Right lobe of liver (tissue), 6 donors: ENCODE data around the gene DNAH1. TPM values are rescaled to one million over a fixed set of nuclear protein-coding genes. Genes with fewer than 3 reads are reported as not detected.

Experiments used
- ATAC-seq, 4 donors: fragments of 200-7000 bp; cut with Tn5 transposase; one replicate each; pipeline ENCODE4 v1.9.1; 2020; ENCODE audit warnings: mild to moderate bottlenecking in 4 of 4, moderate library complexity in 4 of 4
- DNase-seq, 3 donors: peaks; one replicate each; pipeline ENCODE4 v3.0.0-alpha.2; 2020
- H3K27ac ChIP-seq, 3 donors: fragments of 200-600 bp; one replicate each; pipeline ENCODE4 v1.8.0; 2022
- H3K27me3 ChIP-seq, 2 donors: fragments of 200-600 bp; one replicate each; pipeline ENCODE4 v1.8.0; 2022
- H3K36me3 ChIP-seq, 4 donors: fragments of 200-600 bp; sonication (generic) in 1 of 4; one replicate each; pipeline versions ENCODE4 v1.5.1 to v1.8.0; 2017 to 2022; ENCODE audit warnings: control low read depth in 1 of 4
- H3K4me1 ChIP-seq, 4 donors: fragments of 200-600 bp; sonication (generic) in 1 of 4; one replicate each; pipeline versions ENCODE4 v1.5.1 to v1.8.0; 2017 to 2022; ENCODE audit warnings: control low read depth in 1 of 4
- H3K4me3 ChIP-seq, 3 donors: fragments of 200-600 bp; one replicate each; pipeline ENCODE4 v1.8.0; 2022
- H3K9me3 ChIP-seq, 4 donors: fragments of 200-600 bp; sonication (generic) in 1 of 4; one replicate each; pipeline versions ENCODE4 v1.5.1 to v1.8.0; 2017 to 2022; ENCODE audit warnings: control low read depth in 1 of 4
- CTCF ChIP-seq, 4 donors: fragments of 200-600 bp in 3 of 4; fragments of 450-650 bp in 1 of 4; IDR thresholded peaks; one replicate each; pipeline versions ENCODE4 v1.5.1 to v1.8.0; 2016 to 2022; ENCODE audit warnings: antibody characterized with exemption in 4 of 4, mild to moderate bottlenecking in 2 of 4
- POLR2A ChIP-seq: fragments of 450-650 bp; IDR thresholded peaks from one replicate; pipeline ENCODE4 v1.6.1; 2017; ENCODE audit warnings: antibody characterized with exemption, mild to moderate bottlenecking
- WGBS: methylation state at CpG from one replicate; pipeline ENCODE4 v1.1.6; 2018; ENCODE audit warnings: low coverage, low lambda C conversion rate; ENCODE audit not compliant: insufficient coverage; ENCODE audit errors: missing lambda C conversion rate; 5-methylcytosine and 5-hydroxymethylcytosine counted together
- intact Hi-C, 2 donors: fragments of 100-400 bp; cut with DNase I; formaldehyde crosslinking; loops; one replicate each; pipeline versions ENCODE4 v1.11.2 to v1.14.1; 2022
- total RNA-seq, 6 experiments: library from RNA; depleted of rRNA in 2 of 6; stranded (reverse); fragments of >200 nt in 2 of 6; fragmentation: NEBNext Ultra II Directional in 3 of 6; extraction: Animal tissue kit (Norgen Biotek cat#: 25700) in 3 of 6; gene quantifications; one replicate each; pipeline versions ENCODE4 v1.1.0 to v1.2.4, GENCODE V29; 2016 to 2023
- donor health status: DM: no; HTN: yes; CAD: no.
- donor health status: DM: no; HTN: no; CAD: no.
- donor health status: DM: no; HTN: no; CAD: no.
- donor health status: DM: no; HTN: yes; CAD: no.
- donor health status: DM: no; HTN: yes; CAD: no.

DNAH1 gene
- total RNA-seq, 6 experiments from 2014 or later: 1.6 to 11.2 (median 8.1) TPM

- ATAC-seq (no peak), DNase-seq (no peak)
- TF ChIP-seq CTCF (IDR thresholded peaks at IDR 0.05) (no peak), POLR2A (no peak)
- H3K36me3 ChIP-seq: no peaks in the 10 kb centered on the region
- no peak overlapping the region for H3K4me3 ChIP-seq
- no peak overlapping the region for H3K27ac ChIP-seq
- no peaks in the 10 kb centered on the region for H3K27me3 ChIP-seq
- intact Hi-C loops: no loop called here
- no peaks in the 10 kb centered on the region for H3K4me1 ChIP-seq
- no peaks in the 10 kb centered on the region for H3K9me3 ChIP-seq
- 65% methylated on average over 6 of the region's 10 CpGs for WGBS
These were observed 115.5 kb downstream of the DNAH1 start for GRCh38 chr3:52431459-52432223.

- no peaks in the 10 kb centered on the region for H3K9me3 ChIP-seq
- DNase-seq (no peak), ATAC-seq (no peak)
- 64% methylated on average over 4 of the region's 6 CpGs for WGBS
- no peak overlapping the region for H3K4me3 ChIP-seq
- no peak overlapping the region for H3K27ac ChIP-seq
- intact Hi-C loops: no loop called here
- no peaks in the 10 kb centered on the region for H3K4me1 ChIP-seq
- no peaks in the 10 kb centered on the region for H3K36me3 ChIP-seq
- no peak for TF ChIP-seq POLR2A
- no peak for TF ChIP-seq CTCF (IDR thresholded peaks at IDR 0.05)
- H3K27me3 ChIP-seq: no peaks in the 10 kb centered on the region
These were observed 116.1 kb downstream of the DNAH1 start for GRCh38 chr3:52432225-52432624.

- Histone ChIP-seq H3K4me1 (no peaks in the 10 kb centered on the region), H3K27me3 (no peaks in the 10 kb centered on the region), H3K4me3 (no peak overlapping the region), H3K9me3 (no peaks in the 10 kb centered on the region), H3K27ac (no peak overlapping the region), H3K36me3 (no peaks in the 10 kb centered on the region)
- WGBS: 32% methylated on average over 2 of the region's 4 CpGs
- DNase-seq (peak in 1 of 3 donors; percentile 39), ATAC-seq (no peak)
- intact Hi-C loops: no loop called here
- TF ChIP-seq CTCF (IDR thresholded peaks at IDR 0.05) (no peak), POLR2A (no peak)
These were observed 116.6 kb downstream of the DNAH1 start for GRCh38 chr3:52432691-52433141.

- Histone ChIP-seq H3K9me3 (no peaks in the 10 kb centered on the region), H3K27me3 (no peaks in the 10 kb centered on the region), H3K27ac (no peak overlapping the region), H3K36me3 (no peaks in the 10 kb centered on the region), H3K4me3 (no peak overlapping the region), H3K4me1 (no peaks in the 10 kb centered on the region)
- DNase-seq: no peak
- intact Hi-C loops: no loop called here
- no peak for TF ChIP-seq CTCF (IDR thresholded peaks at IDR 0.05)
- no peak for TF ChIP-seq POLR2A
- WGBS: 82% methylated on average over 9 of the region's 10 CpGs
- no peak for ATAC-seq
These were observed 117.3 kb downstream of the DNAH1 start for GRCh38 chr3:52433328-52433995.
